HCT116 (cell line): ENCODE measurements around the gene CUX1. TPM values are rescaled to one million over a fixed set of nuclear protein-coding genes. Genes with fewer than 3 reads are reported as not detected.
A peak's percentile ranks its signal among the peaks of the same experiment; 100 is the strongest.

Experiments used
- ATAC-seq: fragments of 200-7000 bp; cut with Tn5 transposase; 2 replicates; pipeline ENCODE4 v1.9.1; 2020; ENCODE audit warnings: mild to moderate bottlenecking, moderate library complexity
- BruUV-seq: library from RNA; stranded (reverse); fragments of 400-500 nt; replicated peaks from 2 replicates; lab custom pipeline; 2021; lab: Mats Ljungman, UMichigan
- CTCF ChIA-PET: fragments of 300-600 bp; sonication (Branson Sonifier 250); formaldehyde crosslinking; loops from one replicate; lab custom pipeline; 2021; ENCODE audit warnings: antibody characterized with exemption; lab: Charles Lee
- POLR2A ChIA-PET: fragments of 300-600, 350-600 bp; sonication (Branson Sonifier 250); formaldehyde crosslinking; loops from one replicate; lab custom pipeline; 2021; ENCODE audit warnings: antibody characterized with exemption; lab: Charles Lee
- RAD21 ChIA-PET, 2 experiments: fragments of 300-600 bp; sonication (Branson Sonifier 250); formaldehyde crosslinking; loops; one replicate each; lab custom pipeline; 2023; ENCODE audit warnings: low total read pairs in 2 of 2; ENCODE audit not compliant: uncharacterized antibody in 2 of 2, unreplicated experiment in 2 of 2, low non-redundant PET in 1 of 2; lab: Charles Lee
- DNase-seq: peaks from one replicate; pipeline ENCODE4 v3.0.0-alpha.2; 2010; ENCODE audit warnings: low read depth, low spot score
- H2AFZ ChIP-seq: fragments of 200-600 bp; shearing (Covaris generic), sonication (generic); 2 replicates; pipeline ENCODE4 v1.6.1; 2017; ENCODE audit warnings: low read depth, mixed run types, mixed read lengths, antibody characterized with exemption, low read length; ENCODE audit not compliant: poor library complexity, severe bottlenecking
- H3K27ac ChIP-seq: 2 replicates; pipeline ENCODE4 v1.5.1; 2012; ENCODE audit warnings: low read depth, low read length
- H3K27me3 ChIP-seq: fragments of 200-600 bp; sonication (generic); 2 replicates; pipeline ENCODE4 v1.6.1; 2016; ENCODE audit warnings: mixed run types, low read length, mixed read lengths; ENCODE audit not compliant: insufficient read depth
- H3K36me3 ChIP-seq, 2 experiments: fragments of 200-500 bp in 1 of 2; fragments of 200-600 bp in 1 of 2; sonication (Bioruptor generic) in 1 of 2; sonication (generic) in 1 of 2; 2 replicates each; pipeline versions ENCODE4 v1.5.1 to v1.6.1; 2014 to 2016; ENCODE audit warnings: low read length in 2 of 2, inconsistent platforms in 1 of 2, mixed read lengths in 1 of 2, mixed run types in 1 of 2; ENCODE audit not compliant: insufficient read depth in 2 of 2, control insufficient read depth in 1 of 2
- H3K4me1 ChIP-seq, 2 experiments: fragments of 200-600 bp in 1 of 2; sonication (generic) in 1 of 2; 2 replicates each; pipeline versions ENCODE4 v1.5.1 to v1.6.1; 2012 to 2017; ENCODE audit warnings: low read length in 2 of 2, inconsistent platforms in 1 of 2, mild to moderate bottlenecking in 1 of 2, mixed read lengths in 1 of 2, mixed run types in 1 of 2, moderate library complexity in 1 of 2; ENCODE audit not compliant: insufficient read depth in 2 of 2, control insufficient read depth in 1 of 2
- H3K4me2 ChIP-seq: fragments of 200-600 bp; sonication (generic); 2 replicates; pipeline ENCODE4 v1.6.1; 2017; ENCODE audit warnings: mixed run types, low read length, mixed read lengths
- H3K4me3 ChIP-seq, 2 experiments: fragments of 200-600 bp in 1 of 2; sonication (generic) in 1 of 2; replicated peaks in 1 of 2; 2 replicates each; pipeline ENCODE4 v1.5.1; 2011 to 2016; ENCODE audit warnings: low read length in 2 of 2, control low read depth in 1 of 2, low read depth in 1 of 2, mild to moderate bottlenecking in 1 of 2, mixed read lengths in 1 of 2, mixed run types in 1 of 2
- H3K79me2 ChIP-seq: fragments of 200-600 bp; sonication (generic); 2 replicates; pipeline ENCODE4 v1.6.1; 2017; ENCODE audit warnings: mild to moderate bottlenecking, mixed run types, low read length, moderate library complexity, mixed read lengths; ENCODE audit not compliant: insufficient read depth
- H3K9ac ChIP-seq: fragments of 200-600 bp; sonication (generic); 2 replicates; pipeline ENCODE4 v1.6.1; 2016; ENCODE audit warnings: low read length, mixed read lengths
- H3K9me2 ChIP-seq: fragments of 200-600 bp; sonication (generic), shearing (Covaris generic); 2 replicates; pipeline ENCODE4 v1.6.1; 2017; ENCODE audit warnings: mixed run types, mild to moderate bottlenecking, moderate library complexity; ENCODE audit not compliant: insufficient read depth
- H3K9me3 ChIP-seq, 2 experiments: fragments of 200-500 bp in 1 of 2; fragments of 200-600 bp in 1 of 2; sonication (Bioruptor generic) in 1 of 2; sonication (generic) in 1 of 2; 2 replicates each; pipeline ENCODE4 v1.6.1; 2014 to 2017; ENCODE audit warnings: low read length in 2 of 2, mixed read lengths in 2 of 2, inconsistent platforms in 1 of 2, low read depth in 1 of 2, mild to moderate bottlenecking in 1 of 2, mixed run types in 1 of 2, moderate library complexity in 1 of 2; ENCODE audit not compliant: control insufficient read depth in 1 of 2, insufficient read depth in 1 of 2
- H4K20me1 ChIP-seq: fragments of 200-600 bp; sonication (generic), shearing (Covaris generic); 2 replicates; pipeline ENCODE4 v1.6.1; 2017; ENCODE audit warnings: mixed run types, mild to moderate bottlenecking, moderate library complexity; ENCODE audit not compliant: insufficient read depth
- ATF3 ChIP-seq: IDR thresholded peaks from 2 replicates; pipeline ENCODE4 v1.6.1; 2012
- CBX3 ChIP-seq: IDR thresholded peaks from 2 replicates; pipeline ENCODE4 v1.6.1; 2012; ENCODE audit warnings: low read depth
- CEBPB ChIP-seq: IDR thresholded peaks from 2 replicates; pipeline ENCODE4 v1.6.1; 2012; ENCODE audit warnings: low read depth
- CTCF ChIP-seq, 3 experiments: fragments of 200-600 bp in 1 of 3; sonication (generic) in 1 of 3; IDR thresholded peaks in 2 of 3; conservative IDR thresholded peaks in 1 of 3; 2 replicates each; pipeline ENCODE4 v1.5.1; 2012 to 2017; ENCODE audit warnings: low read depth in 2 of 3, low read length in 2 of 3, antibody characterized with exemption in 1 of 3, borderline replicate concordance in 1 of 3, control low read depth in 1 of 3, mild to moderate bottlenecking in 1 of 3, mixed read lengths in 1 of 3, mixed run types in 1 of 3, moderate library complexity in 1 of 3; ENCODE audit not compliant: insufficient read depth in 1 of 3
- EGR1 ChIP-seq: IDR thresholded peaks from 2 replicates; pipeline ENCODE4 v1.6.1; 2012; ENCODE audit warnings: low read depth
- ELF1 ChIP-seq: IDR thresholded peaks from 2 replicates; pipeline ENCODE4 v1.6.1; 2012; ENCODE audit warnings: low read depth, borderline replicate concordance
- EZH2 ChIP-seq: fragments of 200-600 bp; sonication (generic); IDR thresholded peaks from 2 replicates; pipeline ENCODE4 v1.6.1; 2017; ENCODE audit warnings: antibody characterized with exemption, mixed run types
- FOSL1 ChIP-seq: IDR thresholded peaks from 2 replicates; pipeline ENCODE4 v1.6.1; 2012; ENCODE audit warnings: low read depth
- JUND ChIP-seq: IDR thresholded peaks from 2 replicates; pipeline ENCODE4 v1.6.1; 2012
- MAX ChIP-seq: IDR thresholded peaks from 2 replicates; pipeline ENCODE4 v1.6.1; 2012
- POLR2A ChIP-seq: IDR thresholded peaks from 2 replicates; pipeline ENCODE4 v1.7.0; 2011; ENCODE audit warnings: borderline replicate concordance; ENCODE audit not compliant: insufficient read depth, insufficient read length; ENCODE audit errors: extremely low read depth
- POLR2AphosphoS5 ChIP-seq: IDR thresholded peaks from 2 replicates; pipeline ENCODE4 v1.6.1; 2011; ENCODE audit warnings: mild to moderate bottlenecking, low read depth, low read length, moderate library complexity
- REST ChIP-seq: IDR thresholded peaks from 2 replicates; pipeline ENCODE4 v1.6.1; 2012; ENCODE audit warnings: low read depth
- SIN3A ChIP-seq: IDR thresholded peaks from 2 replicates; pipeline ENCODE4 v1.6.1; 2012; ENCODE audit warnings: low read depth
- SP1 ChIP-seq: IDR thresholded peaks from 2 replicates; pipeline ENCODE4 v1.6.1; 2012; ENCODE audit warnings: low read depth
- ZNF274 ChIP-seq: fragments of 200-500 bp; sonication (Bioruptor generic); IDR thresholded peaks from 2 replicates; pipeline ENCODE4 v1.6.1; 2014; ENCODE audit warnings: mild to moderate bottlenecking, low read depth, low read length, inconsistent platforms
- intact Hi-C: fragments of 100-400 bp; cut with micrococcal nuclease; formaldehyde crosslinking; loops from 2 replicates; pipeline ENCODE4 v1.10.0; 2022
- total RNA-seq: library from RNA; stranded (reverse); gene quantifications from one replicate; pipeline ENCODE4 v1.2.1, GENCODE V29; 2021; ENCODE audit not compliant: unreplicated experiment

Gene CUX1
- total RNA-seq, 1 experiment from 2014 or later = 68.9 TPM

DNA sequence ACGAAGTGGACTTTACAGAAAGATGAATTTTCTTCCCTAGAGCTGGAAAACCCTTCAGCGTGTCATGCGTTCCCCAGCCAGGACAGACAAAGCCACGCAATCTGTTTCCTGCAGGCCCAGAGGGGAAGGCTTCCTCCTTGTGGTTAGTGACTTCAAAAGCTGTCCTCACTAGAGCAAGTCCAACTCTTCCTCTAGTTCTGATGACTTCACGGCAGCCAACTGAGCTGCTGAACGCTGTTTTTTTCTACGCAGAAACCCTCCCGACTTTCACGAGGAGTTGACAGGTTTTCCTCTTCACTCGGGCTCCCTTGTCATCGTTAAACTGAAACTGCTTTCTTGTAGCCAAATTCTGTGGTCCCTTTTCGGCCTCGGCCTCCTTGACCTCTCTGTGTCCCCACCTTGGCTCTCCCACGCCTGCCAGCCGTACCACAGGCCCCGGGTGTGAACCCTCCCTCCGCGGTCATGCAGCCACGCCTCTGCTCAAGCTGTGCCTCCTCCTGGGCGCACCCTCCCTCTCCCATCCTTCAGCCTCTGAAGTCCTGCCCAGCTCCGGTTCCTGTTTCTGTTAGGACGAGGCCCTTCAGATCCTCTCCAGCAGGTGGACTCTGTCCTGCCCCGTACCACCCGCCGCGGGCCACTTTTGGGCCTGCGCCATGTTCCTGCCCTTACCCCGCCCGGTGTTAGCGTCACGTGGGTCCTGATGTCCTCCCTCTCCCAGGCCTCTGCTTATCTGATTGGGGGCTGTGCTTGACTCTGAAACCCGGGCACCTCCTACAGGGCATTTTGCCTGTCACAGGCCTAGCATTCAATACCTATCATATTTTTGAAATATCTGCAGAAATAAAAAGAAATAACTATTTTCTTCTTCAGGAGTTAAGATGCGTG, 39.3 kb downstream of the CUX1 start (continued):
- TF ChIP-seq ELF1 (no peak; the same call in 1 of the 2 replicates), SP1 (peak; percentile 62), CBX3 (0 out of 2 replicates have a peak, but pooled peaks have one; percentile 8), POLR2AphosphoS5 (no peak; the same call in none of the 2 replicates), SIN3A (peak; percentile 56), CEBPB (no peak)

GRCh38 chr7:101857358-101857811, 40.0 kb downstream of the CUX1 start:
- BruUV-seq = no TSS peak
- TF ChIP-seq CEBPB (no peak), EZH2 (no peak), MAX (no peak), EGR1 (no peak), ATF3 (no peak), REST (no peak), SP1 (no peak), CTCF (IDR thresholded peaks at IDR 0.05 in 2 of 3, conservative IDR thresholded peaks at IDR 0.05 in 1 of 3; ENCODE audit: borderline replicate concordance in 1 of 3, insufficient read depth in 1 of 3, low read depth in 2 of 3, low read length in 2 of 3) (no peak), POLR2A (no peak), JUND (no peak), FOSL1 (no peak), ZNF274 (no peak)
- TF ChIP-seq, all 23 proteins: peak for 0
- DNase-seq (no peak), ATAC-seq (no peak)
- Histone ChIP-seq H4K20me1 (peaks cover 6% of the 10 kb centered on the region; the same call in 1 of the 2 replicates), H3K9me3 (no peaks in the 10 kb centered on the region), H3K4me1 (peaks cover 27 to 57% of the 10 kb centered on the region in 2 experiments), H3K27me3 (no peaks in the 10 kb centered on the region), H3K4me3 (peak overlapping the region; percentile 8 to 22; a peak in 2 of 4 replicates), H3K36me3 (no peaks in the 10 kb centered on the region), H3K79me2 (peaks cover 81% of the 10 kb centered on the region), H3K9ac (peak overlapping the region; percentile 60), H3K27ac (peak overlapping the region; percentile 69), H3K4me2 (peak overlapping the region; percentile 77), H2AFZ (no peak overlapping the region), H3K9me2 (no peaks in the 10 kb centered on the region)
- ChIA-PET CTCF (interaction anchor here (0.9 to 1.4 kb wide), 3 partner anchors 13 to 36 kb away, joined by 3 to 4 read pairs (median 3); no protein-coding TSS in a partner anchor), POLR2A (no interaction called here), RAD21 (interaction anchor here in 1 of 2 experiments (1.0 to 1.3 kb wide), 2 partner anchors 95 to 128 kb away, joined by 3 to 4 read pairs; no protein-coding TSS in a partner anchor)
- intact Hi-C loops = loop anchor here (2.0 to 10.0 kb wide), 2 partner anchors 25 to 377 kb away; no protein-coding TSS in a partner anchor
